ENCODE results near the gene DUSP6.

The DUSP6 gene

GRCh38 chr12:89328151-89329030 lies 23.9 kb downstream of the DUSP6 start:
- no peak for DNase-seq

DNA sequence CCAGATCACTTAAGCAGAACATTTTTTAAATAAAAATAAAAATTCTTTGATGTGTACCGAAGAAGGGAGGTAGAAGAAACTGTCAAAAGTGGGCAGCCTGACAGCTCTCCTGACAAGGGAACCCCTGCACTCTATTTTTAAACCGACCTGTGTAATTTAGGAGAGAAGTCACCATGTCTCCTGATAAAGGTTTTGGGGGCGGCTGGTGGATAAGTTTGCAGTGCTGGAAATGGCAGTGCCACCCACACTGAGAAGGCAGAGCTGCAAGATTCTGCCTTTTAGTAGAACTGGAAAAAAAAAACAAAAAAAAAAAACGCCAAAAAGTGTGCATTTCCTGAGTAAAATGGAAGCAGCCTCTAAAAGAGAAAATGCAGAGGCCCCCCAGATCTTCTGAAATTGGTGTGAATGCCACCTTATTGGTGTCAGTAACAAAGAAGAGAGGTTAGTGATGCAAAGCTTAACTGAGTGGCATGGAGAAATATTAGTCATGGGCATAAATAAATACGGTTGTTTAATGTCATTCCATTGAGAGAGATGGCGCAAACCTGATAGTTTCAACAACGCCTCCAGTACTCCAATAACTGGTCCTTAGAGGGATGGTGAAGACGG lies 24.7 kb downstream of the DUSP6 start:
- no peak for DNase-seq

GRCh38 chr12:89326239-89327040 lies 25.9 kb downstream of the DUSP6 start:
- DNase-seq = no peak

DNA sequence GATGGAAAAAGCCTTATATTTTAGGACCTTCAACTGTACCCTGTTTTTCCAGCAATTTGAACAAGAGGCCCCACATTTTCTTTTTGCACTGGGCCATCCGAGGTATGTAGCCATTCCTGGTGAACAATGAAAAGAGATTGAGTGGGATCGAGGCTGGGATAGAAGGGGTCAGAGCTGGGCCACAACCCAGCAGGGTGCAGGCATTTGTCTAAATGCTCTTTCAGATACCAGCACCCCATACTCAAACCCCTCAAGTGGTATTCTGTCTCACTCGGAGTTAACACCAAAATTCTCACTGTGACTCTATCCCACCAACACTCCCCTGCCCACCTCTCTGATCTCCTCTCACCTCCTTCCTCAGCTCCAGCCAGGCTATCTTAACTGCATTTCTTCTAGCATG lies 26.8 kb downstream of the DUSP6 start:
- no peak for DNase-seq

- DNase-seq = no peak
These were observed 27.9 kb downstream of the DUSP6 start for GRCh38 chr12:89324437-89324836.

- DNase-seq = no peak
These were observed 28.6 kb downstream of the DUSP6 start for GRCh38 chr12:89323568-89324218.

DNA sequence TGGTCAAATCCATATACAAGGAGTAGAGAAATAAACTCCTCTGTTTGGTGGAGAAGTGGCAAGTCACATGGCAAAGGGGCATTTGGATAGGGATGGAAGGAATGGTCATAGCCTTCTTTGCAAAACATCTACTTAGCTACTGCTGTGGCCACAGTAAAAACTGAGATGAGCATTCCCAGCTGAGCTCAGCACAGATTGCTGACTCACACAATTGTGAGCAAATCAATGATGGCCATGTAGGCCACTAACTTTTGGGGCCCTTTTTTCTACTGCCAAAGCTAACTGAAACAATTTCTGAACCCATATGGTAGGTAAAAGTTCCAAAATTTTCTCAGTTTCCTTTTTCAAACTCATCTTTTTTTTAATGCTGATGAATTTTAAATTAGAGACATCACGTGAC lies 31.6 kb downstream of the DUSP6 start:
- DNase-seq = no peak

GRCh38 chr12:89319606-89320005 lies 32.7 kb downstream of the DUSP6 start:
- DNase-seq = no peak

DNA sequence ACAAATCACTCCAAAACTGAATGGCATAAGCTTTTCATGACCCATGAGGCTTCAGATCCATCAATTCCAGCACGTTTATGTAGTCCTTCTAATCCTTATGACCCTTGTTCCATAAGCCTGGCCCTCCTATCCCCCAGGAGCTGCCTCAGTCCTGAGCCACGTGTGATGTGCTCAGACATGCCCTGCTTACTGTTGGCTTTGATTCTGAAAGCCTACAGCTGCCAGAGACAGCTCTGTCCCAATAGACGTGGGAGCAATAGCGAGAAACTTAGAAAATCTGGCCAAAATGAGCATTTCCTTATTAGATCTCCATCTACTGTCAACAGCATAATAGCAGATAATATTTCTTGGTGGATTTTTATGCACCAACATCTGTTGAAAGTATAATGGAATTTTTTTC lies 33.2 kb downstream of the DUSP6 start:
- no peak for DNase-seq

GRCh38 chr12:89316705-89317139 lies 35.6 kb downstream of the DUSP6 start:
- DNase-seq = peak; percentile 71

GRCh38 chr12:89314060-89314761 lies 38.1 kb downstream of the DUSP6 start:
- no peak for DNase-seq

GRCh38 chr12:89311703-89312293 lies 40.5 kb downstream of the DUSP6 start:
- DNase-seq = no peak

DNA sequence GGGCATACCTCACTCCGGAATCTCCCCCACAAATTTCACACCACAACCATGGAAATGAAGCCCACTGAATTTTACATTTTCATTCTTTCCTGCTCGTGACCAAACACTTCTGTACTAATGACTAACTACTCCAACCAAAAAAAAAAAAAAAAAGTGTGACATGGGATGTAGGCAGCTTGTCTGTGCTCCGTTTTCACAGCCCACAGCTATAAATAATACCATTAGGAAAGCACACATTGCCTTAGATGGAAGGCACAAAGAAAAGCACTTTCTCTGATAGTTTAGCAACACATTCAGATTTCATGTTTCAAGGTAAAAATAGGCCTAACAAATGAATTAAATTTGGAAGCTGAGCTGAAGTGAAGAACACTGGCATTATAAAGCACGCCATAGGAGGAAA lies 42.5 kb downstream of the DUSP6 start:
- DNase-seq = no peak

DNA sequence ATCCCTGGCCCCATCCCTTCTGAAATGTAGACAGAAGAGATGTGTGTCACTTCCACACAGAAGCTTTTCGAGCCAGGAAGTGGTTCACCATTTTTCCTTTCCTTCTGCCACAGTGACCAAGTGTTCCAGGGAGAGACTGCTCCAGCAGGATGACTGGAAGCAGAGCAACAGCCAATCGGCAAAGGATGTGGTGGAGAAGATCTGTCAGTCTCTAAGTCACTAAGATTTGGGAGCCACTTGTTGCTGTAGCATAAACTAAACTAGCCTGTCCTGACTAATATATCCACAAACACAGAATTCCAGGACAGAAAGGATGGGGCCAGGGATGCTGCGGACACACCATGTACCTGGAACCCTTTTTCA lies 42.9 kb downstream of the DUSP6 start:
- DNase-seq = no peak

- no peak for DNase-seq
These were observed 44.6 kb downstream of the DUSP6 start for GRCh38 chr12:89307474-89308253.

DNA sequence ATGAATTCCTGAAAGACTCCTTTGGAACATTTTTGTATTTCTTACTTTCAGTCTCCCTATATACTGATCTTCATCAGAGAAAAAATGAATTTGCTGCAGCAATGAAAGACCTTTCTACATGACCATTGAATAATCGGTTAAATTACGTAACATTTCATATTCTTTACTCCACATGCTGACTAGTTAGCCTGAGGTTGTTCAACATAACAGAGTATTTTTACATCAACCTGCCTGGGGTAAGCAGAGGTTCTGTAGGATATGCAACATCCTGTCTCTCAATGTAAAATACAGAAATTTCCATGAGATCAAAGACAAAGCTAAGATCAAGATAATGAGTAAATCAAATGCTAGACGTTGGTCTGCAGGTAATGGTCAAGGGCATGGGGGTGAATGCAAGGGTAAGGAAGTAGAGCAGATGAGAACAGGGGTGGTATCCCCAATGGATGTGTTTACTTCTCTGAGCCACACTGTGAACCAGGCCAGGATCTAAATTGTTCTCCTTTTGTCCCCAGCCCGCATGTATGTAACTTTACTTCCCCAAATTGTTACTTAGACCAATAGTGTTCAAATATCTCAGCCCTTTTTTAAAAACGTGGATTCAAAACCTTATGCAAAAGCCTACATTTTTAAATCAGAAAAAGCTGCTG lies 45.4 kb downstream of the DUSP6 start:
- no peak for DNase-seq

GRCh38 chr12:89305373-89305772 lies 46.9 kb downstream of the DUSP6 start:
- peak; percentile 31 for DNase-seq

- no peak for DNase-seq
These were observed 52.4 kb downstream of the DUSP6 start for GRCh38 chr12:89299931-89300330.

GRCh38 chr12:89299417-89299816 lies 52.9 kb downstream of the DUSP6 start:
- DNase-seq = no peak
